Stimulated activated CD4-positive, alpha-beta T cell treated with anti-CD3 and anti-CD28 coated beads, Interleukin-2, amount 100 ng/mL, for 48 hours (primary cell): ENCODE results near the gene BCAR1.
A peak's percentile ranks its signal among the peaks of the same experiment; 100 is the strongest.
"Not testable (repeated sequence)": the region's sequence is repeated elsewhere in the genome, so short reads cannot be mapped to it uniquely, and the experiment has no call there.

ENCODE experiments used
- DNase-seq, 2 donors: peaks; one replicate each; pipeline ENCODE4 v3.0.0-alpha.2; 2020

Gene BCAR1

GRCh38 chr16:75251280-75252048 lies at the start of gene BCAR1:
Gene BCAR1 (minus strand): TSS chr16:75251624. CDS start chr16:75251482, 142 bp downstream.
- DNase-seq, result no peak

- DNase-seq, result no peak
Observed at GRCh38 chr16:75298267-75298666, 46.8 kb upstream of the BCAR1 start.

GRCh38 chr16:75296606-75297005 lies 45.2 kb upstream of the BCAR1 start:
- no peak for DNase-seq

- DNase-seq, result no peak
Observed at GRCh38 chr16:75294773-75295459, 43.5 kb upstream of the BCAR1 start.

GRCh38 chr16:75293772-75294171 lies 42.3 kb upstream of the BCAR1 start:
- DNase-seq, result no peak

GRCh38 chr16:75293173-75293572 lies 41.7 kb upstream of the BCAR1 start:
- DNase-seq, result no peak

- DNase-seq, result no peak
Observed at GRCh38 chr16:75292691-75293090, 41.3 kb upstream of the BCAR1 start.

GRCh38 chr16:75289189-75289588 lies 37.8 kb upstream of the BCAR1 start:
- no peak for DNase-seq

- peak; percentile 24 to 45 for DNase-seq
Observed at GRCh38 chr16:75288596-75289120, 37.2 kb upstream of the BCAR1 start.

- DNase-seq, result no peak
Observed at GRCh38 chr16:75288181-75288580, 36.8 kb upstream of the BCAR1 start.

GRCh38 chr16:75287708-75288107 lies 36.3 kb upstream of the BCAR1 start:
- DNase-seq, result no peak

- DNase-seq, result no peak
Observed at GRCh38 chr16:75286389-75286788, 35.0 kb upstream of the BCAR1 start.

- DNase-seq, result no peak
Observed at GRCh38 chr16:75282466-75283281, 31.2 kb upstream of the BCAR1 start.

- DNase-seq, result no peak
Observed at GRCh38 chr16:75281826-75282225, 30.4 kb upstream of the BCAR1 start.

- DNase-seq, result not testable (repeated sequence)
Observed at GRCh38 chr16:75281009-75281408, 29.6 kb upstream of the BCAR1 start.

GRCh38 chr16:75280331-75280804 lies 28.9 kb upstream of the BCAR1 start:
- DNase-seq, result no peak

- no peak for DNase-seq
Observed at GRCh38 chr16:75279305-75279704, 27.9 kb upstream of the BCAR1 start.

GRCh38 chr16:75273054-75273925 lies 21.9 kb upstream of the BCAR1 start:
- no peak for DNase-seq

GRCh38 chr16:75272629-75273028 lies 21.2 kb upstream of the BCAR1 start:
- not testable (repeated sequence) for DNase-seq

GRCh38 chr16:75272097-75272551 lies 20.7 kb upstream of the BCAR1 start:
- DNase-seq, result no peak

- DNase-seq, result no peak
Observed at GRCh38 chr16:75271441-75272096, 20.1 kb upstream of the BCAR1 start.
